Spleen (tissue), 7 donors: ENCODE measurements around the gene CNN2.

ENCODE experiments used
- POLR2A ChIP-seq, 3 donors: fragments of 450-650 bp; IDR thresholded peaks; one replicate each; pipeline ENCODE4 v1.5.1; 2017; ENCODE audit warnings: antibody characterized with exemption in 3 of 3, mild to moderate bottlenecking in 1 of 3
- TF ChIP-seq, protein P1 (sequence below), 11 experiments: fragments of 200-600 bp in 7 of 11; fragments of 450-650 bp in 4 of 11; sonication (generic) in 4 of 11; IDR thresholded peaks in 8 of 11; conservative IDR thresholded peaks in 3 of 11; 1 replicate in 7 of 11; 2 replicates in 4 of 11; pipeline versions ENCODE4 v1.4.0 to v1.8.0; 2016 to 2021; ENCODE audit warnings: antibody characterized with exemption in 11 of 11, inconsistent platforms in 4 of 11, mild to moderate bottlenecking in 1 of 11
- donor health status: DM: no; HTN: no; CAD: no; lungs with moderate emphysema.
- donor health status: DM: no; HTN: no; CAD: no.
- donor health status: DM: no; HTN: no; CAD: no.

DNA sequence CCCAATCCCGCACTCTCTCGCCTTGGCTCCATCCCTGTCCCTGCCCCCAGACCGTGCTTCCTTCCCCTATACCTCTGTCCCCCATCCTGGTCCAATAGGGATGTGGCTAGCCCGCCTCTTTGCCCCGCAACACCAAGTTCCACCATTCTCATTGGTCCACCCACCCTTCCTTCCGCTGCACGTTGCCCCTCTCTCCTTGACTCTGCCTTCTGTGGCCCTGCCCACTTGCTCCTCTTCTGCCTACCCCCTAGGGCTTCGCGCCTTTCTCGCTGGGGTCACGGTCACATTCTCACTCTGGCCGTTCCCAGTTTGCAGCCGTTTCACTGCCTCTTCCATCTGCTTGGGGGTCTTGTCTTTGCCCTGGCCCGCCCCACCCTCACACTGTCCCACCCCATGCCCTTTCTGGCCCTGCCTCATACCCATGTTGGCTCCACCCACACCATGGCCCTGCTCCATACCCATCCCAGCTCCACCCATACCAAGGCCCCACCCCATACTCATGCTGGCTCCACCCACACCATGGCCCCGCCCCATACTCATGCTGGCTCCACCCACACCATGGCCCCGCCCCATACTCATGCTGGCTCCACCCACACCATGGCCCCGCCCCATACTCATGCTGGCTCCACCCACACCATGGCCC lies 36.1 kb downstream of the CNN2 start:
- TF ChIP-seq, protein P1, sequence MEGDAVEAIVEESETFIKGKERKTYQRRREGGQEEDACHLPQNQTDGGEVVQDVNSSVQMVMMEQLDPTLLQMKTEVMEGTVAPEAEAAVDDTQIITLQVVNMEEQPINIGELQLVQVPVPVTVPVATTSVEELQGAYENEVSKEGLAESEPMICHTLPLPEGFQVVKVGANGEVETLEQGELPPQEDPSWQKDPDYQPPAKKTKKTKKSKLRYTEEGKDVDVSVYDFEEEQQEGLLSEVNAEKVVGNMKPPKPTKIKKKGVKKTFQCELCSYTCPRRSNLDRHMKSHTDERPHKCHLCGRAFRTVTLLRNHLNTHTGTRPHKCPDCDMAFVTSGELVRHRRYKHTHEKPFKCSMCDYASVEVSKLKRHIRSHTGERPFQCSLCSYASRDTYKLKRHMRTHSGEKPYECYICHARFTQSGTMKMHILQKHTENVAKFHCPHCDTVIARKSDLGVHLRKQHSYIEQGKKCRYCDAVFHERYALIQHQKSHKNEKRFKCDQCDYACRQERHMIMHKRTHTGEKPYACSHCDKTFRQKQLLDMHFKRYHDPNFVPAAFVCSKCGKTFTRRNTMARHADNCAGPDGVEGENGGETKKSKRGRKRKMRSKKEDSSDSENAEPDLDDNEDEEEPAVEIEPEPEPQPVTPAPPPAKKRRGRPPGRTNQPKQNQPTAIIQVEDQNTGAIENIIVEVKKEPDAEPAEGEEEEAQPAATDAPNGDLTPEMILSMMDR (IDR thresholded peaks at IDR 0.05 in 8 of 11, conservative IDR thresholded peaks at IDR 0.05 in 3 of 11): no peak
- TF ChIP-seq POLR2A (IDR thresholded peaks at IDR 0.05): no peak
